Measurements from ENCODE around the gene ANKRD27. TPM values are rescaled to one million over a fixed set of nuclear protein-coding genes. Genes with fewer than 3 reads are reported as not detected.
A peak's percentile ranks its signal among the peaks of the same experiment; 100 is the strongest.
"Not testable (repeated sequence)": the region's sequence is repeated elsewhere in the genome, so short reads cannot be mapped to it uniquely, and the experiment has no call there.

The ANKRD27 gene
- total RNA-seq (2014; rRNA removed; shearing (Covaris generic); ENCODE audit: low replicate concordance), result 35.0 and 48.1 TPM in 2 replicates

- peak; percentile 100 for DNase-seq
- Histone ChIP-seq H3K9ac (ENCODE audit: low read length) (peak within 1 kb of the TSS; percentile 88), H3K4me2 (ENCODE audit: low read depth, low read length, poor library complexity, severe bottlenecking) (peak within 1 kb of the TSS; percentile 93), H3K9me2 (replicated peaks; ENCODE audit: insufficient read depth, low read length) (no peaks in the 10 kb centered on the region), H3K4me1 (ENCODE audit: low read length) (peaks cover 21% of the 10 kb centered on the region), H3K9me3 (ENCODE audit: low read length) (no peaks in the 10 kb centered on the region), H3K36me3 (ENCODE audit: insufficient read depth, low read length) (peaks cover 5% of the 10 kb centered on the region), H2AFZ (ENCODE audit: low read length) (peak within 1 kb of the TSS; percentile 87), H3K27ac (ENCODE audit: low read length) (no peak within 1 kb of the TSS), H3K27me3 (ENCODE audit: low read length) (no peaks in the 10 kb centered on the region), H3K4me3 (ENCODE audit: low read length) (peak within 1 kb of the TSS; percentile 95), H3K79me2 (ENCODE audit: low read length) (peaks cover 48% of the 10 kb centered on the region), H4K20me1 (ENCODE audit: insufficient read depth, low read depth, low read length) (peaks cover 19% of the 10 kb centered on the region; the same call in 1 of the 2 replicates)
Measured at GRCh38 chr19:32674931-32675719, at the start of gene ANKRD27. Gene ANKRD27, minus strand, starts transcription at chr19:32675180. Its CDS starts 16,165 bp downstream, at chr19:32659015.

- H3K36me3 ChIP-seq (ENCODE audit: insufficient read depth, low read length), result no peaks in the 10 kb centered on the region
- no peaks in the 10 kb centered on the region for H3K4me1 ChIP-seq (ENCODE audit: low read length)
- no peaks in the 10 kb centered on the region for H3K9me2 ChIP-seq (replicated peaks; ENCODE audit: insufficient read depth, low read length)
- H2AFZ ChIP-seq (ENCODE audit: low read length), result no peak overlapping the region
- H3K4me2 ChIP-seq (ENCODE audit: low read depth, low read length, poor library complexity, severe bottlenecking), result no peak overlapping the region
- H3K4me3 ChIP-seq (ENCODE audit: low read length), result no peak overlapping the region
- no peaks in the 10 kb centered on the region for H3K9me3 ChIP-seq (ENCODE audit: low read length)
- H3K79me2 ChIP-seq (ENCODE audit: low read length), result no peaks in the 10 kb centered on the region
- DNase-seq, result no peak
- H3K9ac ChIP-seq (ENCODE audit: low read length), result no peak overlapping the region
- no peaks in the 10 kb centered on the region for H4K20me1 ChIP-seq (ENCODE audit: insufficient read depth, low read depth, low read length)
- H3K27me3 ChIP-seq (ENCODE audit: low read length), result no peaks in the 10 kb centered on the region
- no peak overlapping the region for H3K27ac ChIP-seq (ENCODE audit: low read length)
Measured at GRCh38 chr19:32720936-32721250, 45.9 kb upstream of the ANKRD27 start.

GRCh38 chr19:32720216-32720935, 45.4 kb upstream of the ANKRD27 start:
- H3K9me2 ChIP-seq (replicated peaks; ENCODE audit: insufficient read depth, low read length), result no peaks in the 10 kb centered on the region
- H3K27ac ChIP-seq (ENCODE audit: low read length), result no peak overlapping the region
- no peak overlapping the region for H3K4me2 ChIP-seq (ENCODE audit: low read depth, low read length, poor library complexity, severe bottlenecking)

GRCh38 chr19:32719611-32720059, 44.7 kb upstream of the ANKRD27 start, which contains the start of gene TDRD12:
Gene TDRD12, plus strand, starts transcription at chr19:32719767. Its CDS starts 306 bp downstream, at chr19:32720073.
- no peak for DNase-seq
- H3K4me2 ChIP-seq (ENCODE audit: low read depth, low read length, poor library complexity, severe bottlenecking), result no peak within 1 kb of the TSS
- H3K4me1 ChIP-seq (ENCODE audit: low read length), result no peaks in the 10 kb centered on the region
- no peaks in the 10 kb centered on the region for H3K27me3 ChIP-seq (ENCODE audit: low read length)
- H3K9me3 ChIP-seq (ENCODE audit: low read length), result no peaks in the 10 kb centered on the region
- no peaks in the 10 kb centered on the region for H4K20me1 ChIP-seq (ENCODE audit: insufficient read depth, low read depth, low read length)
- H3K9me2 ChIP-seq (replicated peaks; ENCODE audit: insufficient read depth, low read length), result no peaks in the 10 kb centered on the region
- H3K4me3 ChIP-seq (ENCODE audit: low read length), result no peak within 1 kb of the TSS
- no peaks in the 10 kb centered on the region for H3K79me2 ChIP-seq (ENCODE audit: low read length)
- no peak within 1 kb of the TSS for H2AFZ ChIP-seq (ENCODE audit: low read length)
- H3K36me3 ChIP-seq (ENCODE audit: insufficient read depth, low read length), result 0 out of 2 replicates have a peak, but pooled peaks cover 1% of the 10 kb centered on the region
- H3K9ac ChIP-seq (ENCODE audit: low read length), result no peak within 1 kb of the TSS
- H3K27ac ChIP-seq (ENCODE audit: low read length), result no peak within 1 kb of the TSS

More at GRCh38 chr19:32720216-32720935, 45.4 kb upstream of the ANKRD27 start:
- no peak overlapping the region for H2AFZ ChIP-seq (ENCODE audit: low read length)
- no peak overlapping the region for H3K4me3 ChIP-seq (ENCODE audit: low read length)
- H3K36me3 ChIP-seq (ENCODE audit: insufficient read depth, low read length), result no peaks in the 10 kb centered on the region
- H3K4me1 ChIP-seq (ENCODE audit: low read length), result no peaks in the 10 kb centered on the region
- no peak for DNase-seq
- no peaks in the 10 kb centered on the region for H3K9me3 ChIP-seq (ENCODE audit: low read length)
- H3K79me2 ChIP-seq (ENCODE audit: low read length), result no peaks in the 10 kb centered on the region
- no peak overlapping the region for H3K9ac ChIP-seq (ENCODE audit: low read length)
- no peaks in the 10 kb centered on the region for H4K20me1 ChIP-seq (ENCODE audit: insufficient read depth, low read depth, low read length)
- no peaks in the 10 kb centered on the region for H3K27me3 ChIP-seq (ENCODE audit: low read length)

DNA sequence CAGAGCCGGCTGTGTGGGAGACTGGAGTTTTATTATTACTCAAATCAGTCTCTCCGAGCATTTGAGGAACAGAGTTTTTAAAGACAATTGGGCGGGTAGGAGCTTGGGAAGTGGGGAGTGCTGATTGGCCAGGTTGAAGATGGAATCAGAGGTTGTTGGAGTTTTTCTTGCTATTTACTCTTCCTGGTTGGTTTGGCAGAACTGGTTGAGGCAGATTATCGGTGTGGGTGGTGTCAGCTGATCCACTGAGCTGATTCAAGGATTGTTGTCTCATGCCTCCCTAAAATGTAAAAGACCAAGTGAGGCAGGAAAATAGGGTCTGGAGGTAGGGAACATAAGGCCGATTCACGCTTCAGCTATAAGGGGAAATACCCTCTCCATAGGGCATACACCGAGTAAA, 43.3 kb upstream of the ANKRD27 start:
- Histone ChIP-seq H3K4me1 (ENCODE audit: low read length) (no peaks in the 10 kb centered on the region), H3K36me3 (ENCODE audit: insufficient read depth, low read length) (0 out of 2 replicates have a peak, but pooled peaks cover 6% of the 10 kb centered on the region), H3K9me3 (ENCODE audit: low read length) (no peaks in the 10 kb centered on the region), H3K27ac (ENCODE audit: low read length) (no peak overlapping the region), H3K9ac (ENCODE audit: low read length) (no peak overlapping the region), H4K20me1 (ENCODE audit: insufficient read depth, low read depth, low read length) (no peaks in the 10 kb centered on the region), H2AFZ (ENCODE audit: low read length) (no peak overlapping the region), H3K79me2 (ENCODE audit: low read length) (no peaks in the 10 kb centered on the region), H3K4me2 (ENCODE audit: low read depth, low read length, poor library complexity, severe bottlenecking) (no peak overlapping the region), H3K9me2 (replicated peaks; ENCODE audit: insufficient read depth, low read length) (no peaks in the 10 kb centered on the region), H3K27me3 (ENCODE audit: low read length) (no peaks in the 10 kb centered on the region), H3K4me3 (ENCODE audit: low read length) (no peak overlapping the region)
- no peak for DNase-seq

DNA sequence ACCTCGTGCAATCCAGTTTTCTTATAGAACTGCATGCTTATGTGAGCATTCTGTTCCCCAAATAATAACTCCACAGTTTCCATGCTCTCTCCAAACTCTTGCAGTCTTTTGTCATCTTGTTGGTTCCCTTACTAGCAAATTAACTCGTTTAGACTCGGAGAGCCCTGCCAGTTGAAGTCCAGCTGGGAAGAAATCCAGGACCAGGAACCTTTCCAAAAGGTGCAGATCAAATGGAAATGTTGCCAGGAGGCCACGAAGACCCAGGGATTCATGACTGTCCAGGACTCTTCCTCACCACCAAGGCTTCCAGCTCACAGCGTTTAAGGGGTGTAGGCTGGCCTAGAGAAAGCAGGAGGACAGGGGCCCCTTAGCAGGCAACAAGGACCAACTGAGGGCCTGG, 42.5 kb upstream of the ANKRD27 start:
- Histone ChIP-seq H3K9me2 (replicated peaks; ENCODE audit: insufficient read depth, low read length) (no peaks in the 10 kb centered on the region), H3K27ac (ENCODE audit: low read length) (no peak overlapping the region), H2AFZ (ENCODE audit: low read length) (no peak overlapping the region), H3K27me3 (ENCODE audit: low read length) (no peaks in the 10 kb centered on the region), H3K79me2 (ENCODE audit: low read length) (no peaks in the 10 kb centered on the region), H3K9ac (ENCODE audit: low read length) (no peak overlapping the region), H3K9me3 (ENCODE audit: low read length) (no peaks in the 10 kb centered on the region), H3K4me2 (ENCODE audit: low read depth, low read length, poor library complexity, severe bottlenecking) (no peak overlapping the region), H3K36me3 (ENCODE audit: insufficient read depth, low read length) (peaks cover 9% of the 10 kb centered on the region; the same call in 1 of the 2 replicates), H4K20me1 (ENCODE audit: insufficient read depth, low read depth, low read length) (no peaks in the 10 kb centered on the region), H3K4me3 (ENCODE audit: low read length) (no peak overlapping the region), H3K4me1 (ENCODE audit: low read length) (no peaks in the 10 kb centered on the region)
- no peak for DNase-seq

GRCh38 chr19:32716203-32716602, 41.2 kb upstream of the ANKRD27 start:
- H3K27me3 ChIP-seq (ENCODE audit: low read length); H3K4me1 ChIP-seq (ENCODE audit: low read length); H2AFZ ChIP-seq (ENCODE audit: low read length); H3K9ac ChIP-seq (ENCODE audit: low read length); H3K9me3 ChIP-seq (ENCODE audit: low read length); H3K4me2 ChIP-seq (ENCODE audit: low read depth, low read length, poor library complexity, severe bottlenecking); H3K27ac ChIP-seq (ENCODE audit: low read length); H4K20me1 ChIP-seq (ENCODE audit: insufficient read depth, low read depth, low read length); H3K9me2 ChIP-seq (replicated peaks; ENCODE audit: insufficient read depth, low read length); H3K4me3 ChIP-seq (ENCODE audit: low read length); DNase-seq; H3K79me2 ChIP-seq (ENCODE audit: low read length): not testable (repeated sequence)
- H3K36me3 ChIP-seq (ENCODE audit: insufficient read depth, low read length), result peaks cover 15% of the 10 kb centered on the region; the same call in 1 of the 2 replicates

- no peak overlapping the region for H3K4me2 ChIP-seq (ENCODE audit: low read depth, low read length, poor library complexity, severe bottlenecking)
- no peak overlapping the region for H3K9ac ChIP-seq (ENCODE audit: low read length)
- no peaks in the 10 kb centered on the region for H3K9me2 ChIP-seq (replicated peaks; ENCODE audit: insufficient read depth, low read length)
- no peak for DNase-seq
- peaks cover 11% of the 10 kb centered on the region for H3K79me2 ChIP-seq (ENCODE audit: low read length)
- no peaks in the 10 kb centered on the region for H3K27me3 ChIP-seq (ENCODE audit: low read length)
- no peak overlapping the region for H3K27ac ChIP-seq (ENCODE audit: low read length)
- H3K4me1 ChIP-seq (ENCODE audit: low read length), result no peaks in the 10 kb centered on the region
- H3K4me3 ChIP-seq (ENCODE audit: low read length), result no peak overlapping the region
- peaks cover 25% of the 10 kb centered on the region for H3K36me3 ChIP-seq (ENCODE audit: insufficient read depth, low read length)
- H2AFZ ChIP-seq (ENCODE audit: low read length), result no peak overlapping the region
- H4K20me1 ChIP-seq (ENCODE audit: insufficient read depth, low read depth, low read length), result no peaks in the 10 kb centered on the region
- no peaks in the 10 kb centered on the region for H3K9me3 ChIP-seq (ENCODE audit: low read length)
Measured at GRCh38 chr19:32711747-32712146, 36.8 kb upstream of the ANKRD27 start.

All from Karpas-422 (cell line).